RWPE2 (cell line): ENCODE data around the gene FAAP20.

Source experiments
- ATAC-seq: fragments of 200-7000 bp; cut with Tn5 transposase; 3 replicates; pipeline ENCODE4 v1.9.1; 2021; ENCODE audit warnings: low read depth
- DNase-seq: peaks from one replicate; pipeline ENCODE4 v3.0.0-alpha.2; 2020; ENCODE audit warnings: low spot score
- H3K27ac ChIP-seq: fragments of 450-650 bp; 2 replicates; pipeline ENCODE4 v1.5.1; 2017; ENCODE audit warnings: mild to moderate bottlenecking; ENCODE audit not compliant: poor library complexity, severe bottlenecking
- H3K27me3 ChIP-seq: fragments of 250-450 bp; sonication (Bioruptor Pico); 2 replicates; pipeline ENCODE4 v1.5.1; 2021; ENCODE audit warnings: mild to moderate bottlenecking, moderate library complexity; ENCODE audit not compliant: insufficient read depth, poor library complexity, severe bottlenecking
- H3K36me3 ChIP-seq: fragments of 250-450 bp; sonication (Bioruptor Pico); 2 replicates; pipeline ENCODE4 v1.5.1; 2020; ENCODE audit warnings: low read depth, mild to moderate bottlenecking, moderate library complexity
- H3K4me1 ChIP-seq: fragments of 250-450 bp; sonication (Bioruptor Pico); 2 replicates; pipeline ENCODE4 v1.5.1; 2021; ENCODE audit warnings: mild to moderate bottlenecking, moderate library complexity; ENCODE audit not compliant: insufficient read depth, poor library complexity, severe bottlenecking
- H3K4me3 ChIP-seq: fragments of 250-450 bp; sonication (Bioruptor Pico); 2 replicates; pipeline ENCODE4 v1.5.1; 2021; ENCODE audit warnings: mild to moderate bottlenecking, moderate library complexity; ENCODE audit not compliant: severe bottlenecking
- H3K9me3 ChIP-seq: fragments of 250-450 bp; sonication (Bioruptor Pico); 2 replicates; pipeline ENCODE4 v1.5.1; 2021; ENCODE audit warnings: mild to moderate bottlenecking, moderate library complexity; ENCODE audit not compliant: severe bottlenecking
- CTCF ChIP-seq: fragments of 450-650 bp; IDR thresholded peaks from one replicate; pipeline ENCODE4 v1.5.1; 2017; ENCODE audit warnings: mild to moderate bottlenecking, moderate library complexity; ENCODE audit not compliant: poor library complexity, severe bottlenecking

FAAP20 gene

GRCh38 chr1:2202843-2203601 is 8.4 kb upstream of the FAAP20 start:
- no peaks in the 10 kb centered on the region for H3K9me3 ChIP-seq
- no peak for DNase-seq
- ATAC-seq = no peak
- TF ChIP-seq CTCF = no peak
- H3K4me3 ChIP-seq = no peak overlapping the region
- no peaks in the 10 kb centered on the region for H3K36me3 ChIP-seq
- no peak overlapping the region for H3K27ac ChIP-seq
- no peaks in the 10 kb centered on the region for H3K27me3 ChIP-seq
- H3K4me1 ChIP-seq = peaks cover 4% of the 10 kb centered on the region

GRCh38 chr1:2202008-2202575 is 7.5 kb upstream of the FAAP20 start:
- no peaks in the 10 kb centered on the region for H3K4me1 ChIP-seq
- ATAC-seq = no peak

GRCh38 chr1:2201062-2201461 is 6.5 kb upstream of the FAAP20 start:
- ATAC-seq (no peak), DNase-seq (no peak)
- no peak for TF ChIP-seq CTCF
- Histone ChIP-seq H3K27ac (no peak overlapping the region), H3K36me3 (no peaks in the 10 kb centered on the region), H3K9me3 (no peaks in the 10 kb centered on the region), H3K4me1 (no peaks in the 10 kb centered on the region), H3K4me3 (no peak overlapping the region), H3K27me3 (no peaks in the 10 kb centered on the region)

More at GRCh38 chr1:2202008-2202575, 7.5 kb upstream of the FAAP20 start:
- Histone ChIP-seq H3K27me3 (no peaks in the 10 kb centered on the region), H3K36me3 (no peaks in the 10 kb centered on the region), H3K27ac (no peak overlapping the region), H3K9me3 (no peaks in the 10 kb centered on the region), H3K4me3 (no peak overlapping the region)
- no peak for DNase-seq
- no peak for TF ChIP-seq CTCF

GRCh38 chr1:2200308-2200943 is 5.9 kb upstream of the FAAP20 start:
- DNase-seq (no peak), ATAC-seq (no peak)
- H3K4me1 ChIP-seq = no peaks in the 10 kb centered on the region
- H3K27ac ChIP-seq = no peak overlapping the region
- no peak overlapping the region for H3K4me3 ChIP-seq
- no peak for TF ChIP-seq CTCF
- no peaks in the 10 kb centered on the region for H3K9me3 ChIP-seq
- no peaks in the 10 kb centered on the region for H3K27me3 ChIP-seq
- no peaks in the 10 kb centered on the region for H3K36me3 ChIP-seq
